ENCODE results near the gene CDC6. TPM values are rescaled to one million over a fixed set of nuclear protein-coding genes. Genes with fewer than 3 reads are reported as not detected.
A peak's percentile ranks its signal among the peaks of the same experiment; 100 is the strongest.

Gene CDC6
- total and polyA plus RNA-seq, 2 donors (not counting 1 experiment from before 2014, with no cell fraction given): 0.69 to 2.2 TPM

DNA sequence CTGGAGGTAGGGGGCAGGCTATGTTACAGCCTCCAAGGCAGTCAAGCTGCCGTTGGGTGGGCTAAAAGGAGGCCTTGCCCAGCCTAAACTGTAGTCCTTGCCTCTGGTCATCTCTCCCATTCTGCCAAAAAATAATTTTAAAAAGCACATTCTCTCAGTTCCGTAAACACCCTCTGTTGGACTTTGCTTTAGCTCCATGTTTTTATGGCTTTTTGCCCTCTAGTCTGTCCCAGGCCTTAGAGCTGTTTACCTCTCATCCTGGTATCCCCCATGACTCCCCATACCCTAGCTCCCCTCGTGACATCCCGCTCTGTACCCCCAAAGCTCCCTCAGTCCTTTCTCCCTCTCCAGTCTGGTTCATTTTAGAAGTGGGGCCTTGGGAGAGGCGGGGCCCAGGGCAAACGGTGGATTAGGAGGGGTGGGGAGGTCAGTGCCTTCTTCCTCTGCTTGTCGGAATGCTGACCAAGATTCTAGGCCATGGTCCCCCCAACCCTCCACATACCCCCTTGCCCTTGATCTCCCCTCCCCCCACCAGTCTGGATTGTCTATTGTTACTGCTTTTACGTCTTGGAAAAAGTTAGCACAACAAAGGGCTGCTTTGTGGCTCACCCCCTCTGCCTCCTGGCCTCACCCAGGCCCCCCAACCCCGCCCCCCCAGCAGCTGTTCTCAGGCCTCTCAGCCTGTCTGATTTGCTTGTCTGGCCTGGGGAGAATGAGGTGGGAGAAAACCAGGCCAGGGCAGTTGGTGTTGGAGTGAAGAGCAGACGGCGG is 58.5 kb downstream of the CDC6 start:
- ChIA-PET CTCF (interaction anchor here (0.8 to 8.3 kb wide), 7 partner anchors 9 to 128 kb away, joined by 3 to 119 read pairs (median 10); partner anchors contain the start of gene TOP2A), POLR2A (interaction anchor here (0.5 to 8.4 kb wide), 5 partner anchors 9 to 32 kb away, joined by 3 to 96 read pairs (median 6); no protein-coding TSS in a partner anchor)
- DNase-seq (no peak), ATAC-seq (ENCODE audit: low read depth) (no peak)
- Histone ChIP-seq H3K36me3 (replicated peaks in 1 of 2; ENCODE audit: control extremely low read depth in 1 of 2, control insufficient read depth in 1 of 2, extremely low read depth in 1 of 2, insufficient read depth in 2 of 2, low read length in 1 of 2) (peaks cover 0 to 20% of the 10 kb centered on the region in 2 experiments), H3K9ac (ENCODE audit: low read length) (no peak overlapping the region), H3K4me1 (ENCODE audit: control insufficient read depth in 2 of 2, insufficient read depth in 2 of 2, low read length in 2 of 2) (peaks cover 57 to 70% of the 10 kb centered on the region in 2 donors), H3K9me3 (ENCODE audit: control extremely low read depth in 1 of 3, control insufficient read depth in 2 of 3, insufficient read depth in 1 of 3, low read length in 2 of 3) (no peaks in the 10 kb centered on the region), H3K27ac (ENCODE audit: low read length in 2 of 2) (peak overlapping the region; percentile 49 to 68), H3K4me2 (replicated peaks; ENCODE audit: low read depth, low read length, poor library complexity, severe bottlenecking) (peak overlapping the region; percentile 100), H2AFZ (ENCODE audit: insufficient read depth, low read depth, low read length, poor library complexity, severe bottlenecking) (no peak overlapping the region), H3K27me3 (replicated peaks in 1 of 4; ENCODE audit: control extremely low read depth in 1 of 4, control insufficient read depth in 3 of 4, insufficient read depth in 4 of 4, low read length in 3 of 4) (no peaks in the 10 kb centered on the region), H4K20me1 (ENCODE audit: control insufficient read depth, insufficient read depth, low read length, poor library complexity, severe bottlenecking) (peaks cover 46% of the 10 kb centered on the region), H3K4me3 (ENCODE audit: control extremely low read depth in 1 of 5, extremely low read depth in 1 of 5, insufficient read depth in 1 of 5, low read depth in 2 of 5, low read length in 4 of 5) (no peak overlapping the region), H3K79me2 (ENCODE audit: control insufficient read depth, insufficient read depth, low read length) (peaks cover 54% of the 10 kb centered on the region)
- H3K27ac Mint-ChIP-seq: peak overlapping the region; percentile 67
- 82% methylated on average over 4 of the region's 11 CpGs for WGBS (ENCODE audit: insufficient coverage)
- no peak for TF ChIP-seq EZH2 (IDR thresholded peaks at IDR 0.05; ENCODE audit: borderline replicate concordance, insufficient read depth, low read depth, low read length, poor library complexity, severe bottlenecking)
- TF ChIP-seq, protein P1, sequence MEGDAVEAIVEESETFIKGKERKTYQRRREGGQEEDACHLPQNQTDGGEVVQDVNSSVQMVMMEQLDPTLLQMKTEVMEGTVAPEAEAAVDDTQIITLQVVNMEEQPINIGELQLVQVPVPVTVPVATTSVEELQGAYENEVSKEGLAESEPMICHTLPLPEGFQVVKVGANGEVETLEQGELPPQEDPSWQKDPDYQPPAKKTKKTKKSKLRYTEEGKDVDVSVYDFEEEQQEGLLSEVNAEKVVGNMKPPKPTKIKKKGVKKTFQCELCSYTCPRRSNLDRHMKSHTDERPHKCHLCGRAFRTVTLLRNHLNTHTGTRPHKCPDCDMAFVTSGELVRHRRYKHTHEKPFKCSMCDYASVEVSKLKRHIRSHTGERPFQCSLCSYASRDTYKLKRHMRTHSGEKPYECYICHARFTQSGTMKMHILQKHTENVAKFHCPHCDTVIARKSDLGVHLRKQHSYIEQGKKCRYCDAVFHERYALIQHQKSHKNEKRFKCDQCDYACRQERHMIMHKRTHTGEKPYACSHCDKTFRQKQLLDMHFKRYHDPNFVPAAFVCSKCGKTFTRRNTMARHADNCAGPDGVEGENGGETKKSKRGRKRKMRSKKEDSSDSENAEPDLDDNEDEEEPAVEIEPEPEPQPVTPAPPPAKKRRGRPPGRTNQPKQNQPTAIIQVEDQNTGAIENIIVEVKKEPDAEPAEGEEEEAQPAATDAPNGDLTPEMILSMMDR (IDR thresholded peaks at IDR 0.05): no peak
- H3K9me3 Mint-ChIP-seq (ENCODE audit: insufficient read depth): no peaks in the 10 kb centered on the region
- peaks cover 72% of the 10 kb centered on the region for H3K4me1 Mint-ChIP-seq
- peak overlapping the region; percentile 91 for H3K4me3 Mint-ChIP-seq
- H3K27me3 Mint-ChIP-seq: no peaks in the 10 kb centered on the region
- intact Hi-C loops (cut with micrococcal nuclease): no loop called here

DNA sequence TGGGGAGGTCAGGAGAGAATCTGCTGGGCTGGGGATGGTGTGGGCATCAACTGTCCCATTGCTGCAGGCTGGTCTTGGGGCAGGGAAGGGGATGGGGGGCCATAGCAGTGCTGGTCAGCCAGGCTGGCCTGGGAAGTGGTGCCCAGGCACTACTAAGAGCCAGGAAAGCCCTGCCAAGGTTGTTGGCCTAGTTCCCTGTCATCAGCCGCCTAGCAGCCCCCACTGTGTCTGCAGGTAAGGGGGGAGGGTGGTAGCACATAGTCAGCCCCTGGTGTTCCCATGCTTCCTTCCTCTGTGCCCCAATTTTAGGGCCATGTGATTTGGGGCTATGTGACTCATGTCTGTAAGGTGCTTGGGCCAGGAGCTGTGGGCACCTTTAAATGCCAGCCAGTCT is 59.1 kb downstream of the CDC6 start:
- H3K4me3 ChIP-seq (ENCODE audit: control extremely low read depth in 1 of 5, extremely low read depth in 1 of 5, insufficient read depth in 1 of 5, low read depth in 2 of 5, low read length in 4 of 5): no peak overlapping the region
- H2AFZ ChIP-seq (ENCODE audit: insufficient read depth, low read depth, low read length, poor library complexity, severe bottlenecking): no peak overlapping the region
- CTCF ChIA-PET: interaction anchor here (1.3 to 4.2 kb wide), 3 partner anchors 8 to 128 kb away, joined by 3 to 39 read pairs (median 15); no protein-coding TSS in a partner anchor
- H3K36me3 ChIP-seq (replicated peaks in 1 of 2; ENCODE audit: control extremely low read depth in 1 of 2, control insufficient read depth in 1 of 2, extremely low read depth in 1 of 2, insufficient read depth in 2 of 2, low read length in 1 of 2): peaks cover 0 to 21% of the 10 kb centered on the region in 2 experiments
- no peak overlapping the region for H3K27ac ChIP-seq (ENCODE audit: low read length in 2 of 2)
- intact Hi-C loops (cut with micrococcal nuclease): no loop called here
- peak overlapping the region; percentile 100 for H3K4me2 ChIP-seq (replicated peaks; ENCODE audit: low read depth, low read length, poor library complexity, severe bottlenecking)
- DNase-seq (no peak), ATAC-seq (ENCODE audit: low read depth) (no peak)
- peaks cover 50% of the 10 kb centered on the region for H4K20me1 ChIP-seq (ENCODE audit: control insufficient read depth, insufficient read depth, low read length, poor library complexity, severe bottlenecking)
- H3K9me3 ChIP-seq (ENCODE audit: control extremely low read depth in 1 of 3, control insufficient read depth in 2 of 3, insufficient read depth in 1 of 3, low read length in 2 of 3): no peaks in the 10 kb centered on the region
- H3K79me2 ChIP-seq (ENCODE audit: control insufficient read depth, insufficient read depth, low read length): peaks cover 48% of the 10 kb centered on the region
- TF ChIP-seq EZH2 (IDR thresholded peaks at IDR 0.05; ENCODE audit: borderline replicate concordance, insufficient read depth, low read depth, low read length, poor library complexity, severe bottlenecking): no peak
- TF ChIP-seq, protein P1 (IDR thresholded peaks at IDR 0.05): no peak
- Mint-ChIP-seq H3K27me3 (no peaks in the 10 kb centered on the region), H3K4me1 (peaks cover 77% of the 10 kb centered on the region), H3K9me3 (ENCODE audit: insufficient read depth) (no peaks in the 10 kb centered on the region), H3K4me3 (peak overlapping the region; percentile 50), H3K27ac (peak overlapping the region; percentile 32)
- H3K27me3 ChIP-seq (replicated peaks in 1 of 4; ENCODE audit: control extremely low read depth in 1 of 4, control insufficient read depth in 3 of 4, insufficient read depth in 4 of 4, low read length in 3 of 4): no peaks in the 10 kb centered on the region
- no peak overlapping the region for H3K9ac ChIP-seq (ENCODE audit: low read length)
- H3K4me1 ChIP-seq (ENCODE audit: control insufficient read depth in 2 of 2, insufficient read depth in 2 of 2, low read length in 2 of 2): peaks cover 63 to 73% of the 10 kb centered on the region in 2 donors
- POLR2A ChIA-PET: interaction anchor here (0.8 to 8.4 kb wide), 3 partner anchors 22 to 30 kb away, joined by 4 to 96 read pairs (median 6); no protein-coding TSS in a partner anchor
- 100% methylated on average over 1 of the region's 1 CpG for WGBS (ENCODE audit: insufficient coverage)

Measured in B cell (primary cell).